ENCODE results near the gene MBLAC2. TPM values are rescaled to one million over a fixed set of nuclear protein-coding genes. Genes with fewer than 3 reads are reported as not detected.

Gene MBLAC2
- total RNA-seq, 2 experiments from 2014 or later = 5.4 to 5.6 TPM

DNA sequence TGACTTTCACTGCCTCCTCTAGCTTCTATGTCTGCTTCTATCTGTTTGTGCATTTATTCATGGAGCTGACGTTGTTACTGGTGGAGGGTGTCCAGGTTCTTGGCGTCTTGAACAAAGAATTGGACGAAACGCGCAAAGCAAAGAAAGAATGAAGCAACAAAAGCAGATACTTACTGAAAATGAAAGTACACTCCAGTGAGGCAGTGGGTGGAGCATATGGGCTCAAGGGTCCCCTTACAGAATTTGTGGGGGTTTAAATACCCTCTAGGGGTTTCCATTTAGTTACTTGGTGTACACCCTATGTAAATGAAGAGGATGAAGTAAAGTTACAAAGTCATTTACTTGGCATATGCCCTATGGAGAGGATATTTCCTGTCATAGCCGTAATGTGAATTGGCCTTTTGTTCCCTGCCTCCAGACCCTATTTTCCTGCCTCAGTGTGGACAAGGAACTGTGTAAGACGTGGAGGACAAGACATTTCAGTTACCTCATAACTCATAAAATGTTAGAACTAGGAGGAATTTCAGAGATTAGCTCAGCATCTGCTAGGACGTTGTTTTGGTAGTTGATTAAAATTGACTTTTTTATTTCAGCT, 3.1 kb upstream of the MBLAC2 start:
- H3K36me3 Mint-ChIP-seq = peaks cover 23% of the 10 kb centered on the region
- peaks cover 19% of the 10 kb centered on the region for H3K4me1 Mint-ChIP-seq
- H3K27me3 Mint-ChIP-seq = no peaks in the 10 kb centered on the region
- H3K4me3 Mint-ChIP-seq = no peak overlapping the region
- no peak for DNase-seq
- H3K27ac Mint-ChIP-seq = no peak overlapping the region
- no peaks in the 10 kb centered on the region for H3K9me3 Mint-ChIP-seq

DNA sequence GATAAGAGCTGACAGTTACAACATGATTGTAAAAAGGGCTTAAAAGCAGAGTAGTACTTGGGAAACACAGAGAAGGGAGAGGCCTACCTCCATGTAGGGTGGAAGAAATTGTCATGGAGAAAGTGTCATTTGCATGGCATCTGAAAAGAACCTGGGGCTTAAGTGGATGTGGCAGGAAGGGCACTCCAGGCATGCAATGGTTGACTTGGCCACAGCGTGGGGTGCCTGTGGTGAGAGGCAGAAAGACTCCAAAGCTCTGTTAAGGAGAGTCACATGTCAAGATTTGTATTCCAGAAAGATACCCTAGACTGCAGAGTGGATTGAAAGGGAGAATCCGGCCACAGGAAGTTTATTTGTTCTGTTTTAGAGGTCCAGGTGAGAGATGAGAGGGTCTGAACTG, 2.5 kb upstream of the MBLAC2 start:
- peaks cover 21% of the 10 kb centered on the region for H3K36me3 Mint-ChIP-seq
- H3K4me1 Mint-ChIP-seq = peaks cover 22% of the 10 kb centered on the region
- no peaks in the 10 kb centered on the region for H3K9me3 Mint-ChIP-seq
- no peak for DNase-seq
- no peak overlapping the region for H3K4me3 Mint-ChIP-seq
- H3K27me3 Mint-ChIP-seq = no peaks in the 10 kb centered on the region
- H3K27ac Mint-ChIP-seq = no peak overlapping the region

- peaks cover 24% of the 10 kb centered on the region for H3K36me3 Mint-ChIP-seq
- H3K27ac Mint-ChIP-seq = no peak overlapping the region
- no peaks in the 10 kb centered on the region for H3K9me3 Mint-ChIP-seq
- H3K4me1 Mint-ChIP-seq = peaks cover 24% of the 10 kb centered on the region
- peak overlapping the region; percentile 78 for H3K4me3 Mint-ChIP-seq
- DNase-seq = no peak
- H3K27me3 Mint-ChIP-seq = no peaks in the 10 kb centered on the region
These were observed 1.8 kb upstream of the MBLAC2 start for GRCh38 chr5:90476391-90476790.

GRCh38 chr5:90475436-90475980, 937 bp upstream of the MBLAC2 start:
- H3K27me3 Mint-ChIP-seq = no peaks in the 10 kb centered on the region
- DNase-seq = no peak
- H3K27ac Mint-ChIP-seq = no peak overlapping the region

DNA sequence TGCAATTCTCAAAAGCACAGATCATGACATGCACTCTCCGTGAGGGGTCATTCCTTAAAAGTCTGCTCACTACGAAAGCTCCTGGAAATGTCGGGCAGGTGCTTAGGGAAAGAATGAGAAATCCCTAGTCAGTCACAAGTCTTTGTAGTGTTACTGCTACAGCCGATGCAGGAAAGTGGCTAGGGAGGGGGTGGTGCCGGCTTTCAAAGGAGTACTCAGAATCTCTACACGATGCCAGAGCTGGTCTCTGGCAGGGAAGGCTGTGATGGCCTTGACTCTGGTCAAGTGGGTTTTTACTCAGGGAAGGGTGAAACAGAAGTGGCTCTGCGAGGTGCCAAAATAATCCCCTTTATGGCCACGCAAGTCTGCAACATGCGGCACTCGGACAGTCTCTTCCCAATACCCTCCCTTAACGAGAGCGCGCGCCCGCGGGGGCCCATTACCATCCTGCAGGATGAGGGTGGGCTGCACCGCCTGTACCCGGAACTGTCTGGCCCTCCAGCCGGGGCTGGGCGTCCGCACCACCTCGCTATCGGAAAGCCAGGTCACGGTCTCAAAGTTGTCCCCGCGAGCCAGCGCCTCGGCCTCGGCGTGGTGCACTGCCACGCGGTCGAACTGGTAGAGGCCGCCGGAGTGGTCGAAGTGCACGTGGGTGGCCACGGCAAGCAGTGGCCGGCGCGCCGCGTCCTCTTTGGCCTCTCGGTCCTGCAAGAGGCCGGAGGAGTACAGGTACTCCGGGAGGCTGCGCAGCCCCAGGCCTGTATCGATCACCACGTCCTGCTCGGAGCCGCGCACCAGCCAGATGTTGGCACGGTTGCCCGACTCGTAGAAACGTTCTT, 956 bp downstream of the MBLAC2 start:
- Mint-ChIP-seq H3K36me3 (peaks cover 45% of the 10 kb centered on the region), H3K4me3 (peak overlapping the region; percentile 92), H3K27me3 (no peaks in the 10 kb centered on the region)

More at GRCh38 chr5:90475436-90475980, 937 bp upstream of the MBLAC2 start:
- Mint-ChIP-seq H3K36me3 (peaks cover 32% of the 10 kb centered on the region), H3K9me3 (no peaks in the 10 kb centered on the region), H3K4me3 (peak overlapping the region; percentile 78), H3K4me1 (peaks cover 30% of the 10 kb centered on the region)

DNA sequence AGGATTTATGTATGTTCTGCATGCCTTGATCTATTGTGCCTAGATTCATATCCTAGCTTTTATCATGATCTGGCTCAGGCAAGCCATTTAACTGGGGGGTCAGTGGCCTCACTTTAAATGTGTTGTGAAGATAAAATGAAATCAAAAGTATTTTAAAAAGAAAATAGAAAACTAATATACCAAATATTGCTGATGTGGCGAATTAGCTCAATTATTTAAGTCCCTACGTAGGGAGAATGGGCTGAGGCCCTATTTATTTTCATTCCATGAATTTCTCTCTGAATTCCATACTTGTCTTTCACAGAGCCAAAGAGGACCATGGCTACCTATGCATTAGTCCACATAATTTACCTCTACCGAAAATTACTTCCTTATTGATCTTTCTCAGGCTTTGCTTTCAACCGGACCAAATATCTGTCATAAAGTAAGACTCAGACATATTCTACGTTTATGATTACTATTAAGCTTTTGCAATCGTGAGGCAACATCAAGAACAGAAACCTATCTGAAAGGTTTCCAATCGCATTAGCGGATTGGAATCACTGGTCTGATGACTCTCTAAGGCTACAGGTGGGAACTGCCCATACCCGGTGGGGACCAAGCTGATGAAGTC, 1.7 kb downstream of the MBLAC2 start:
- Mint-ChIP-seq H3K9me3 (peaks cover 18% of the 10 kb centered on the region), H3K4me3 (peak overlapping the region; percentile 92), H3K27me3 (no peaks in the 10 kb centered on the region), H3K36me3 (peaks cover 49% of the 10 kb centered on the region), H3K4me1 (peaks cover 30% of the 10 kb centered on the region), H3K27ac (peak overlapping the region; percentile 94)
- DNase-seq = no peak

More for the DNA sequence above, 956 bp downstream of the MBLAC2 start:
- peak overlapping the region; percentile 94 for H3K27ac Mint-ChIP-seq
- H3K9me3 Mint-ChIP-seq = peaks cover 13% of the 10 kb centered on the region
- DNase-seq = peak; percentile 22
- H3K4me1 Mint-ChIP-seq = peaks cover 30% of the 10 kb centered on the region

DNA sequence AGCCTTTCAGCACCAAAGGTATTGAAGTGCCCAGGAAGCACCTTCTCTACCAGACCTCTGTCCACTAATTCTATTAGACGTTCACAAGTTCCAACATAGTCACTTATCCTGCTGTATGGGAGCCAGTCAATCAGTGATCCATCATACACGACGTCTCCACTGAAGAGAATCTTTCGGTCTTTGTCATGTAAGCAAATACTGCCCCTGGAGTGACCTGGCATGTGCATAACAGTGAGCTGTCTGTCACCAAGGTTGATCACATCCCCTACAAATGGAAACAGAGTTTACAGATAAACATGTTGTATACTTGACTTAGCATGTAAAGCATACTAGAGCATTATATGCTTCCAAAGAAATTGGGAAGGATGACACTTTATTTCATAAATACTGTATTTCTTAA, 13.3 kb downstream of the MBLAC2 start:
- DNase-seq = no peak
- peaks cover 8% of the 10 kb centered on the region for H3K36me3 Mint-ChIP-seq
- peaks cover 6% of the 10 kb centered on the region for H3K9me3 Mint-ChIP-seq
- no peaks in the 10 kb centered on the region for H3K4me1 Mint-ChIP-seq
- H3K4me3 Mint-ChIP-seq = no peak overlapping the region
- no peak overlapping the region for H3K27ac Mint-ChIP-seq
- no peaks in the 10 kb centered on the region for H3K27me3 Mint-ChIP-seq

DNA sequence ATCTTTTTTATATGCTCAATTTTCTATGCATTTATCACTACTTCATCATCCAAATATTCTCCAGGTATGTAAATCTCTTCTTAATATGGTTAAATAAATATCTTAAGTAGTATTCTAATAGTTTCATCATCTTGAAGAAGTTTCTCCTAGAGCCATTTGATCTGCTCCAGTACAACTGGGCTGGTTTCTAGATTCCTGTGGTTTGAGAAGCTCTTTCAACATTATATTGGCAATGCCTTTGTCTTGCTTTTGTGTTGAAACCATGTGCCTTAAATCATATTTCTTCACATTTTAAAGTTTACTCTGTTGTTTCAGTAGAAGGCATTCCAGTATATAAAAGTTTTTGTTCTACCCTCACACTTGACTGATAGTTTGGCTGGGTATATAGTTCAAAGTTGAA, 27.6 kb downstream of the MBLAC2 start:
- no peaks in the 10 kb centered on the region for H3K4me1 Mint-ChIP-seq
- H3K4me3 Mint-ChIP-seq = no peak overlapping the region
- H3K36me3 Mint-ChIP-seq = no peaks in the 10 kb centered on the region
- H3K27me3 Mint-ChIP-seq = no peaks in the 10 kb centered on the region
- H3K9me3 Mint-ChIP-seq = no peaks in the 10 kb centered on the region
- DNase-seq = no peak
- H3K27ac Mint-ChIP-seq = no peak overlapping the region

DNA sequence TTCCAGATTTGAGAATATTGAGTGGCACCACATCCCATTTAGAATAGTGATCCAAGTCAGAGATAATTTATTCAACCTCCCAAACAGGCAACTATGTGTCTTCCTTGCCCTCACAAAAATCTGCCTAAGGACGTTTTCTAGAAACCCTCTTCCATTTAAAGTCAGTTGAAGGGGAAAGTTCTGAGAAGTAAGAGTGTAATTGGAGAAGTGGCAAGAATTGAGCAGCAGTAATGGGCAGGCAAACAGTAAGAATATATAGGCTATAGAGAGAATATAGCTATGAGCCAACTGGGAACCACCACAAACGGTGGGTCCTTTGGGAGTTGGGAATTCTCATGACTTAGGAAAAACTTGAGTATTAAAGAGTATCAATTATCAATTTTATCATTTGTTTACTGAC, 33.9 kb downstream of the MBLAC2 start:
- peaks cover 7% of the 10 kb centered on the region for H3K4me1 Mint-ChIP-seq
- DNase-seq = no peak
- no peaks in the 10 kb centered on the region for H3K36me3 Mint-ChIP-seq
- H3K27me3 Mint-ChIP-seq = peaks cover 11% of the 10 kb centered on the region
- no peak overlapping the region for H3K4me3 Mint-ChIP-seq
- H3K27ac Mint-ChIP-seq = no peak overlapping the region
- no peaks in the 10 kb centered on the region for H3K9me3 Mint-ChIP-seq

DNA sequence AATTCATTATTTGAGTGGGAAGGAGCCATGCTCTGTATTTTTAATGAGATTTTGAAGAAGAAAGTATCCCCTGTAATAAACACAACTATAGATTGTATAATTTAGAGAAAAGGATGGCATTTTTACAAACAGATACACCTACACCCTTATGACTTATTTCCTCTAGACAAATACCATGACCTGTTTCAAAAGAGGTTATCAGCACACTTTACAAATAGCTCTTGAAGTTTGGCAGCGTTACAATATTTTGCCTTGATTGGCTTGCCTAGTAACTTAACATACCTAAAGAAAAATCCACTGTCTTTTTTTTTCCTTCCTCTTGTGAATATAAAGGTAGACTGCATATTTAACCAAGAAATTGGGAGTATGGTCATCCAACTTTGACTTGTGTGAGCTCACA, 36.5 kb downstream of the MBLAC2 start:
- Mint-ChIP-seq H3K4me3 (no peak overlapping the region), H3K27me3 (peaks cover 13% of the 10 kb centered on the region), H3K9me3 (no peaks in the 10 kb centered on the region)

GRCh38 chr5:90437663-90438062, 36.9 kb downstream of the MBLAC2 start:
- no peak for DNase-seq
- H3K27me3 Mint-ChIP-seq = peaks cover 13% of the 10 kb centered on the region
- H3K27ac Mint-ChIP-seq = no peak overlapping the region
- no peak overlapping the region for H3K4me3 Mint-ChIP-seq
- no peaks in the 10 kb centered on the region for H3K36me3 Mint-ChIP-seq
- H3K4me1 Mint-ChIP-seq = peaks cover 7% of the 10 kb centered on the region
- H3K9me3 Mint-ChIP-seq = no peaks in the 10 kb centered on the region

More for the DNA sequence above, 36.5 kb downstream of the MBLAC2 start:
- no peak overlapping the region for H3K27ac Mint-ChIP-seq
- peaks cover 7% of the 10 kb centered on the region for H3K4me1 Mint-ChIP-seq
- DNase-seq = no peak
- no peaks in the 10 kb centered on the region for H3K36me3 Mint-ChIP-seq

DNA sequence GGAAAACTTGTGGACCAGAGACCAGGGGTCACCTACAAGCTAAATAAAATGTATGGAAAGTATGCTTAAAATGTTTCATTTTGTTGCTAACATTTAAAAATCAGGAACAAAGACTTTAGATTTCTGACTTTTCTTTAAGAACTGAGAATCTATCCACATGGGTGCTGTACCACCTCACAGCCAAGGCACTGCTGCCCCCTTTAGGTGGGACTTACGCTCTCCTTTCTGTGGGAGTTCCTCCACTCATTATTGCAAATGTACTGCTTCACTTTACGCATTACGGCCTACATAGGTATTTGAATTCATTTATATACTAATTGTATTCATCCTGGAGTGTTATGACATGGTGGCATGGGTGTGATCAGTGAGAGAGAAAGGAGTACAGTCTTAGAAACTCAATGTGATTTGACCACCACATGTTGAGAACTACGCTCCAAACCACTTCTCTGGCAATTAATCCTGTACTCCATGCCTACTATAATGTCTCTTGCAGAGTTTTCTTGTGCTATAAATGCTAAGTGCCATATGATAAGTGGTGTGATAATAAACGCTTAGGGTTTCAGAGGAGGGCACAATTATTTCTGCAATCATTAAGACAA, 40.4 kb downstream of the MBLAC2 start:
- no peak overlapping the region for H3K4me3 Mint-ChIP-seq
- peaks cover 13% of the 10 kb centered on the region for H3K27me3 Mint-ChIP-seq
- H3K4me1 Mint-ChIP-seq = no peaks in the 10 kb centered on the region

DNA sequence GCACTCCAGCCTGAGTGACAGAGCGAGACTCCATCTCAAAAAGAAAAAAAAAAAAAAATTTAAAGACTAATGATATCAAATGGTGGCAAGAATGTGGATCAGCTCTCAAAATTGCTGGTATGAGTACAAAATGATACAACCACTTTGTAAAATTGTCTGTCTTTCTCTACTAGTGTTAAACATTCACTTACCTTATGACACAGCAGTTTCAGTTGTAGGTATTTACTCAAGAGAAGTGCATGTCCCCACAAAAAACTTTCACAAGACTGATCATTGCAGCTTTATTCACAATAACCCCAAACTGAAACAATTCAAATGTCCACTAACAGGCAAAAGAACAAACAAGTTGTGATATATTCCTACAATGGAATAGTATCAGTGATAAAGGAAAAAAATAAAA, 50.3 kb downstream of the MBLAC2 start:
- Mint-ChIP-seq H3K27ac (no peak overlapping the region), H3K9me3 (no peaks in the 10 kb centered on the region)

More for the DNA sequence above, 40.4 kb downstream of the MBLAC2 start:
- Mint-ChIP-seq H3K9me3 (no peaks in the 10 kb centered on the region), H3K27ac (no peak overlapping the region), H3K36me3 (no peaks in the 10 kb centered on the region)
- peak; percentile 50 for DNase-seq

GRCh38 chr5:90421136-90421535, 53.4 kb downstream of the MBLAC2 start:
- Mint-ChIP-seq H3K27me3 (peaks cover 22% of the 10 kb centered on the region), H3K36me3 (peaks cover 3% of the 10 kb centered on the region), H3K27ac (no peak overlapping the region), H3K9me3 (no peaks in the 10 kb centered on the region), H3K4me3 (no peak overlapping the region), H3K4me1 (no peaks in the 10 kb centered on the region)
- DNase-seq = no peak

More for the DNA sequence above, 50.3 kb downstream of the MBLAC2 start:
- no peaks in the 10 kb centered on the region for H3K4me1 Mint-ChIP-seq
- DNase-seq = no peak
- H3K27me3 Mint-ChIP-seq = peaks cover 19% of the 10 kb centered on the region
- H3K36me3 Mint-ChIP-seq = peaks cover 1% of the 10 kb centered on the region
- H3K4me3 Mint-ChIP-seq = no peak overlapping the region

DNA sequence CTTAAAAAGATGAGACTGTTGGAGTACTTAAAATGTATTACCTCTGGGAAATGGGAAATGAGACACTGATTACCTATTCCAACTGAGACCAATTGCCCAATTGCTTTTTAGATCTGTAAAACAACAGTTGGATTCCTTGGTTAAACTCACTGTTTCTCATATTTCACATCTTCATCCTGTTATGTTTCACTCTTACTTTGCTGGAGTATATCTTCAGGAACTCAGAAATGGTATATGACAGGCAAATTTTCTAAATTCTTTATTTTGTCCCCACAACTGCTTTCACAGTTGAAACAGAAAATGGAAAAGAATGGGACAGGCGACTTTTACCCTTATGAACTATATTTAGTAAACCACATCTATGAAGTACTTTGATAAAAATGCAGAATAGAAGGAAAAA, 56.4 kb downstream of the MBLAC2 start:
- Mint-ChIP-seq H3K4me1 (no peaks in the 10 kb centered on the region), H3K4me3 (no peak overlapping the region), H3K27ac (no peak overlapping the region), H3K27me3 (peaks cover 25% of the 10 kb centered on the region), H3K36me3 (peaks cover 6% of the 10 kb centered on the region), H3K9me3 (no peaks in the 10 kb centered on the region)
- DNase-seq = no peak

All from activated naive CD8-positive, alpha-beta T cell treated with anti-CD3 and anti-CD28 coated beads for 36 hours (primary cell).